Embryonic facial prominence (tissue), 1 donor: ENCODE data around the gene CNTFR.

ENCODE experiments used
- DNase-seq: peaks from one replicate; pipeline ENCODE4 v3.0.0-alpha.2; 2016; ENCODE audit errors: extremely low spot score

Gene CNTFR

GRCh38 chr9:34507556-34507955 is 82.0 kb downstream of the CNTFR start:
- no peak for DNase-seq

- DNase-seq, result no peak
Observed at GRCh38 chr9:34506623-34507022, 82.9 kb downstream of the CNTFR start.

GRCh38 chr9:34505370-34506120 is 84.0 kb downstream of the CNTFR start:
- DNase-seq, result no peak

GRCh38 chr9:34503406-34503805 is 86.1 kb downstream of the CNTFR start:
- no peak for DNase-seq

GRCh38 chr9:34502891-34503290 is 86.6 kb downstream of the CNTFR start:
- no peak for DNase-seq

GRCh38 chr9:34502471-34502870 is 87.1 kb downstream of the CNTFR start:
- DNase-seq, result no peak

GRCh38 chr9:34501889-34502425 is 87.6 kb downstream of the CNTFR start:
- no peak for DNase-seq
